DND-41 (cell line): ENCODE measurements around the gene MAPK1.
"Not testable (repeated sequence)": the region's sequence is repeated elsewhere in the genome, so short reads cannot be mapped to it uniquely, and the experiment has no call there.

Experiments used
- ATAC-seq: fragments of 200-7000 bp; cut with Tn5 transposase; 3 replicates; pipeline ENCODE4 v1.9.1; 2021; ENCODE audit warnings: low read depth; ENCODE audit not compliant: insufficient read depth
- DNase-seq: peaks from one replicate; pipeline ENCODE4 v3.0.0-alpha.2; 2020
- H2AFZ ChIP-seq: 2 replicates; pipeline ENCODE4 v1.6.0; 2012; ENCODE audit warnings: low read depth, low read length
- H3K27ac ChIP-seq: 2 replicates; pipeline ENCODE4 v1.5.1; 2012; ENCODE audit warnings: low read length, inconsistent platforms
- H3K27me3 ChIP-seq: fragments of 200-600 bp; sonication (generic); 2 replicates; pipeline ENCODE4 v1.6.0; 2012; ENCODE audit warnings: low read length, mild to moderate bottlenecking, inconsistent platforms; ENCODE audit not compliant: insufficient read depth, poor library complexity
- H3K36me3 ChIP-seq: 2 replicates; pipeline ENCODE4 v1.5.1; 2012; ENCODE audit warnings: low read length, inconsistent platforms; ENCODE audit not compliant: insufficient read depth
- H3K4me1 ChIP-seq: 2 replicates; pipeline ENCODE4 v1.5.1; 2012; ENCODE audit warnings: mild to moderate bottlenecking, low read length; ENCODE audit not compliant: insufficient read depth
- H3K4me2 ChIP-seq: 2 replicates; pipeline ENCODE4 v1.6.0; 2012; ENCODE audit warnings: mild to moderate bottlenecking, moderate library complexity, low read length, inconsistent platforms; ENCODE audit not compliant: insufficient read depth
- H3K4me3 ChIP-seq, 2 experiments: fragments of 200-600 bp in 1 of 2; shearing (Covaris generic) in 1 of 2; 2 replicates each; pipeline ENCODE4 v1.5.1; 2012 to 2016; ENCODE audit warnings: inconsistent platforms in 2 of 2, low read length in 2 of 2, mild to moderate bottlenecking in 2 of 2, low read depth in 1 of 2, moderate library complexity in 1 of 2
- H3K79me2 ChIP-seq: 2 replicates; pipeline ENCODE4 v1.6.0; 2012; ENCODE audit warnings: low read length, inconsistent platforms; ENCODE audit not compliant: insufficient read depth
- H3K9ac ChIP-seq: 2 replicates; pipeline ENCODE4 v1.6.0; 2012; ENCODE audit warnings: low read depth, mild to moderate bottlenecking, inconsistent platforms, low read length, moderate library complexity
- H3K9me3 ChIP-seq: 2 replicates; pipeline ENCODE4 v1.5.1; 2012; ENCODE audit warnings: low read length, moderate library complexity, mild to moderate bottlenecking, inconsistent platforms; ENCODE audit not compliant: insufficient read depth, severe bottlenecking
- H4K20me1 ChIP-seq: 2 replicates; pipeline ENCODE4 v1.6.0; 2012; ENCODE audit warnings: low read length; ENCODE audit not compliant: insufficient read depth
- EZH2 ChIP-seq: IDR thresholded peaks from 3 replicates; pipeline ENCODE4 v1.6.1; 2012; ENCODE audit warnings: borderline replicate concordance, low read depth, mild to moderate bottlenecking, moderate library complexity, low read length, inconsistent platforms; ENCODE audit not compliant: severe bottlenecking
- TF ChIP-seq, protein P1 (sequence below): IDR thresholded peaks from 2 replicates; pipeline ENCODE4 v1.5.1; 2012; ENCODE audit warnings: borderline replicate concordance, low read length, moderate library complexity, mild to moderate bottlenecking; ENCODE audit not compliant: poor library complexity, severe bottlenecking; ENCODE audit errors: extremely low read depth

Gene MAPK1

DNA sequence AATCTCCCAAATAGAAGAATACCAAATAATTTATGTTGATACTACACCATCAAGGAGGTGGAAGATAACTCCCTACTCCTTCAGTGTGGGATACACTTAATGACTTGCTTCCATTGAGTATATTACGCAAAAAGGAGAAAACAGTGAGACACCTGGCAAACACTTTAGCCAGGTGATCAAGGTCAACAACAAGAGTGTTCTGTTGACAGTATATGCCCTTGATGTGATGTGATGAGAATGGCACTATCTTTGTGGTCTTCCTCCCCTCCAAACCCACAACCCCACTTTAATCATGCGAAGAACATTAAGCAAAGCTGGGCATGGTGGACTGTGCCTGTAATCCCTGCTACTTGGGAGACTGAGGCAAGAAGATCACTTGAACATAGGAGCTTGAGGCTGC, 26.0 kb downstream of the MAPK1 start:
- DNase-seq (no peak), ATAC-seq (no peak)
- H3K79me2 ChIP-seq: peaks cover 96% of the 10 kb centered on the region
- H3K4me3 ChIP-seq: no peak overlapping the region
- H3K27ac ChIP-seq: no peak overlapping the region
- no peak overlapping the region for H3K4me2 ChIP-seq
- no peaks in the 10 kb centered on the region for H3K4me1 ChIP-seq
- H3K27me3 ChIP-seq: no peaks in the 10 kb centered on the region
- H3K9ac ChIP-seq: no peak overlapping the region
- peaks cover 3% of the 10 kb centered on the region; the same call in 1 of the 2 replicates for H3K36me3 ChIP-seq
- H2AFZ ChIP-seq: no peak overlapping the region
- H3K9me3 ChIP-seq: no peaks in the 10 kb centered on the region
- peaks cover 77% of the 10 kb centered on the region for H4K20me1 ChIP-seq
- TF ChIP-seq EZH2: no peak
- TF ChIP-seq, protein P1, sequence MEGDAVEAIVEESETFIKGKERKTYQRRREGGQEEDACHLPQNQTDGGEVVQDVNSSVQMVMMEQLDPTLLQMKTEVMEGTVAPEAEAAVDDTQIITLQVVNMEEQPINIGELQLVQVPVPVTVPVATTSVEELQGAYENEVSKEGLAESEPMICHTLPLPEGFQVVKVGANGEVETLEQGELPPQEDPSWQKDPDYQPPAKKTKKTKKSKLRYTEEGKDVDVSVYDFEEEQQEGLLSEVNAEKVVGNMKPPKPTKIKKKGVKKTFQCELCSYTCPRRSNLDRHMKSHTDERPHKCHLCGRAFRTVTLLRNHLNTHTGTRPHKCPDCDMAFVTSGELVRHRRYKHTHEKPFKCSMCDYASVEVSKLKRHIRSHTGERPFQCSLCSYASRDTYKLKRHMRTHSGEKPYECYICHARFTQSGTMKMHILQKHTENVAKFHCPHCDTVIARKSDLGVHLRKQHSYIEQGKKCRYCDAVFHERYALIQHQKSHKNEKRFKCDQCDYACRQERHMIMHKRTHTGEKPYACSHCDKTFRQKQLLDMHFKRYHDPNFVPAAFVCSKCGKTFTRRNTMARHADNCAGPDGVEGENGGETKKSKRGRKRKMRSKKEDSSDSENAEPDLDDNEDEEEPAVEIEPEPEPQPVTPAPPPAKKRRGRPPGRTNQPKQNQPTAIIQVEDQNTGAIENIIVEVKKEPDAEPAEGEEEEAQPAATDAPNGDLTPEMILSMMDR: no peak

DNA sequence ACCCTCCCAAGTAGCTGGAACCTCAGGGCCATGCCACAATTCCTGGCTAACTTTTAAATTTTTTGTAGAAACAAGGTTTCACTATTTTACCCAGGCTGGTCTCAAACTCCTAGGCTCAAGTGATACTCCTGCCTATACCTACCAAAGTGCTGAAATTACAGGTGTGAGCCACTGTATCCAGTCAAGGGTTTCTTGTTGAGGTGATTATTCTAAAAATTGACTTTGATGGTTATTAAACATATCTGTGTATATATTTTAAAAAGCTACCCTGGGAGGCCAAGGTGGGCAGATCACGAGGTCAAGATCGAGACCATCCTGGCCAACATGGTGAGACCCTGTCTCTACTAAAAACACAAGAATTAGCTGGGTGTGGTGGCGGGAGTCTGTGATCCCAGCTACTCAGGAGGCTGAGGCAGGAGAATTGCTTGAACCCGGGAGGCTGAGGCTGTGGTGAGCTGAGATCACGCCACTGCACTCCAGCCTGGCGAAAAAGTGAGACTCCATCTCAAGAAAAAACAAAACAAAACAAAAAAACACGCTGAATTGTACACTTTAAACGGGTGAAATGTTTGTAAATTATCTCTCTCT, 27.1 kb downstream of the MAPK1 start:
- H3K4me3 ChIP-seq: no peak overlapping the region
- H3K27ac ChIP-seq: no peak overlapping the region
- 0 out of 2 replicates have a peak, but pooled peaks cover 3% of the 10 kb centered on the region for H3K36me3 ChIP-seq
- TF ChIP-seq, protein P1: no peak
- no peak for TF ChIP-seq EZH2
- no peak overlapping the region for H3K4me2 ChIP-seq
- no peak overlapping the region for H2AFZ ChIP-seq
- peaks cover 74% of the 10 kb centered on the region for H4K20me1 ChIP-seq
- DNase-seq: no peak
- H3K9ac ChIP-seq: no peak overlapping the region
- no peaks in the 10 kb centered on the region for H3K9me3 ChIP-seq
- no peaks in the 10 kb centered on the region for H3K4me1 ChIP-seq
- peaks cover 96% of the 10 kb centered on the region for H3K79me2 ChIP-seq
- H3K27me3 ChIP-seq: no peaks in the 10 kb centered on the region
- no peak for ATAC-seq

DNA sequence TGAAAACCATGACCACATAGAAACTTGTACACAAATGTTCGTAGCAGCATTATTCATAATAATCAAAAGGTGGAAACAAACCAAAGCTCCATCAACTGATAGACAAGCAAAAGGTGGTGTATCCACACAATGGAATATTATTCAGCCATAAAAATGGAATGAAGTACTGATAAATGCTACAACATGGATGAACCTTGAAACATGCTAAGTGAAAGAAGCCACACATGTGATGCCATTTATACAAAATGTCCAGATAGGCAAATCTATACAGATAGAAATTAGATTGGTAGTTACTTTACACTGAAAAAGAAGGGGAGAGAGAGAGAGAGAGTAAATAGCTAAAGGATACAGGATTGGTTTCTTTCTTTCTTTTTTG, 27.7 kb downstream of the MAPK1 start:
- H3K9ac ChIP-seq: no peak overlapping the region
- DNase-seq (no peak), ATAC-seq (no peak)
- H3K9me3 ChIP-seq: no peaks in the 10 kb centered on the region
- H2AFZ ChIP-seq: no peak overlapping the region
- peaks cover 79% of the 10 kb centered on the region for H4K20me1 ChIP-seq
- 0 out of 2 replicates have a peak, but pooled peaks cover 3% of the 10 kb centered on the region for H3K36me3 ChIP-seq
- no peaks in the 10 kb centered on the region for H3K4me1 ChIP-seq
- no peak for TF ChIP-seq EZH2
- no peak overlapping the region for H3K4me3 ChIP-seq
- H3K4me2 ChIP-seq: no peak overlapping the region
- peaks cover 96% of the 10 kb centered on the region for H3K79me2 ChIP-seq
- H3K27ac ChIP-seq: no peak overlapping the region
- H3K27me3 ChIP-seq: no peaks in the 10 kb centered on the region

DNA sequence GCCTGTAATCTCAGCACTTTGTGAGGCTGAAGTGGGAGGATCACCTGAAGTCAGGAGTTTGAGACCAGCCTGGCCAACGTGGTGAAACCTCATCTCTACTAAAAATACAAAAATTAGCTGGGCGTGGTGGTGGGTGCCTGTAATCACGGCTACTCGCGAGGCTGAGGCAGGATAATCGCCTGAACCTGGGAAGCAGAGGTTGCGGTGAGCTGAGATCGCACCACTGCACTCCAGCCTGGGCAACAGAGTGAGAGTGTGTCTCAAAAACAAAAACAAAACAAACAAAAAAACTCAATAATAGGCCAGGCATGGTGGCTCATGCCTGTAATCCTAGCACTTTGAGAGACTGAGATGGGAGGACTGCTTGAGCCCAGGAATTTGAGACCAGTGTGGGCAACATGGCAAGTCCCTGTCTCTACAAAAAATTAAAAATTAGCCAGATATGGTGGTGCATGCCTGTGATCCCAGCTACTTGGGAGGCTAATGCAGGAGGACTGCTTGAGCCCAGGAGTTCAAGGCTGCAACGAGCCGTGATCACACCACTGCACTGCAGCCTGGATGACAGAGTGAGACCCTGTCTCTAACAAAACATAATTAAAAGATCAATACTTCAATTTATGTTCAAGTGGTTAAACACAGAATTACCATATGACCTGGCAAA, 28.2 kb downstream of the MAPK1 start:
- not testable (repeated sequence) for H2AFZ ChIP-seq, DNase-seq, H3K4me2 ChIP-seq, H3K9me3 ChIP-seq, H3K4me3 ChIP-seq, H3K27me3 ChIP-seq, H3K9ac ChIP-seq, H3K4me1 ChIP-seq, H3K36me3 ChIP-seq, H3K27ac ChIP-seq, ATAC-seq
- peaks cover 96% of the 10 kb centered on the region for H3K79me2 ChIP-seq
- peaks cover 79% of the 10 kb centered on the region for H4K20me1 ChIP-seq
